Panc1 (cell line): ENCODE data around the gene SNTA1. TPM values are rescaled to one million over a fixed set of nuclear protein-coding genes. Genes with fewer than 3 reads are reported as not detected.

Experiments
- ATAC-seq: fragments of 200-7000 bp; cut with Tn5 transposase; 2 replicates; pipeline ENCODE4 v1.9.1; 2020; ENCODE audit warnings: mild to moderate bottlenecking, moderate library complexity
- BruUV-seq: library from RNA; stranded (reverse); fragments of 400-500 nt; replicated peaks from 2 replicates; lab custom pipeline; 2021; lab: Mats Ljungman, UMichigan
- CTCF ChIA-PET: fragments of 300-600 bp; sonication (Branson Sonifier 250); formaldehyde crosslinking; loops from one replicate; lab custom pipeline; 2022; ENCODE audit warnings: antibody characterized with exemption; lab: Charles Lee
- POLR2A ChIA-PET: fragments of 300-600 bp; sonication (Branson Sonifier 250); formaldehyde crosslinking; loops from one replicate; lab custom pipeline; 2022; ENCODE audit warnings: antibody characterized with exemption; lab: Charles Lee
- DNase-seq: peaks from one replicate; pipeline ENCODE4 v3.0.0-alpha.2; 2010; ENCODE audit warnings: low read depth, low spot score
- H3K27ac ChIP-seq: 2 replicates; pipeline ENCODE4 v1.5.1; 2011; ENCODE audit warnings: mild to moderate bottlenecking, low read length, inconsistent platforms
- H3K27me3 ChIP-seq: fragments of 200-500 bp; sonication (Bioruptor generic); 2 replicates; pipeline ENCODE4 v1.6.0; 2014; ENCODE audit warnings: low read length, inconsistent platforms; ENCODE audit not compliant: control insufficient read depth, insufficient read depth
- H3K36me3 ChIP-seq: fragments of 200-500 bp; sonication (Bioruptor generic); 2 replicates; pipeline ENCODE4 v1.5.1; 2014; ENCODE audit warnings: inconsistent platforms, mild to moderate bottlenecking, low read length, moderate library complexity; ENCODE audit not compliant: control insufficient read depth, insufficient read depth
- H3K4me1 ChIP-seq: 2 replicates; pipeline ENCODE4 v1.5.1; 2011; ENCODE audit warnings: inconsistent platforms, mild to moderate bottlenecking, low read length, moderate library complexity; ENCODE audit not compliant: control insufficient read depth, insufficient read depth
- H3K4me3 ChIP-seq, 2 experiments: 2 replicates each; pipeline ENCODE4 v1.5.1; 2011 to 2012; ENCODE audit warnings: low read depth in 2 of 2, low read length in 2 of 2, mild to moderate bottlenecking in 2 of 2, inconsistent platforms in 1 of 2, moderate library complexity in 1 of 2
- H3K9me3 ChIP-seq: fragments of 200-500 bp; sonication (Bioruptor generic); 2 replicates; pipeline ENCODE4 v1.5.1; 2014; ENCODE audit warnings: low read depth, mild to moderate bottlenecking, inconsistent platforms, low read length, moderate library complexity; ENCODE audit not compliant: control insufficient read depth, insufficient read depth
- POLR2AphosphoS5 ChIP-seq: IDR thresholded peaks from 2 replicates; pipeline ENCODE4 v1.6.1; 2012; ENCODE audit warnings: mild to moderate bottlenecking, low read depth, low read length, moderate library complexity
- SIN3A ChIP-seq: IDR thresholded peaks from 2 replicates; pipeline ENCODE4 v1.6.1; 2012; ENCODE audit warnings: low read depth, mild to moderate bottlenecking, low read length, moderate library complexity, borderline replicate concordance; ENCODE audit not compliant: insufficient read depth
- TCF7L2 ChIP-seq: IDR thresholded peaks from 2 replicates; pipeline ENCODE4 v1.6.1; 2011; ENCODE audit warnings: mild to moderate bottlenecking, low read depth, low read length, inconsistent platforms
- in situ Hi-C: cut with HindIII; loops from 2 replicates; pipeline ENCODE4 v1.10.0; 2016; ENCODE audit warnings: low sequenced_read_pairs, low pct_unique_long_range_greater_than_20kb
- intact Hi-C: fragments of 100-400 bp; cut with micrococcal nuclease; formaldehyde crosslinking; loops from one replicate; pipeline ENCODE4 v1.10.0; 2022; ENCODE audit not compliant: unreplicated experiment
- total RNA-seq: library from RNA; stranded (reverse); gene quantifications from one replicate; pipeline ENCODE4 v1.2.1, GENCODE V29; 2021; ENCODE audit not compliant: unreplicated experiment
- TF ChIP-seq, protein P1 (sequence below): fragments of 450-650 bp; IDR thresholded peaks from 2 replicates; pipeline ENCODE4 v1.5.1; 2017; ENCODE audit warnings: mild to moderate bottlenecking
- TF ChIP-seq, protein P2 (sequence below), 2 experiments: IDR thresholded peaks; 2 replicates each; pipeline ENCODE4 v1.6.1; 2011 to 2012; ENCODE audit warnings: low read depth in 2 of 2, control low read depth in 1 of 2, low read length in 1 of 2, mild to moderate bottlenecking in 1 of 2, moderate library complexity in 1 of 2; ENCODE audit not compliant: insufficient read depth in 1 of 2

The SNTA1 gene
- total RNA-seq, 1 experiment from 2014 or later: 12.0 TPM

DNA sequence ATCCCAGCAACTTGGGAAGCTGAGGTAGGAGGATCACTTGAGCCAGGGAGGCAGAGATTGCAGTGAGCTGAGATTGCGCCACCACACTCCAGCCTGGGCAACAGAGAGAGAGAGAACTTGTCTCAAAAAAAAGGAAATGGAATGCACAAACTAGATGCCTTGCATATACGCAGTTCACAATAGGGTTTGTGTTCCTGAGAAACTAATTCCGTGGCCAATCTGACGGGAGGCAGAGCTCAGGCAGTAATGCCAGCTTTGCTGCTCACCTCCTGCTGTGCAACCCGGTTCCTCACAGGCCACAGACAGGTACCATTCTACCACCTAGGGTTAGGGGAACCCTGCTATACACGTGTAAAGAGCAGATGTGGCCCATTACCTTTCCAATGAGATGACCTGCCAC lies 43.6 kb downstream of the SNTA1 start:
- BruUV-seq: no TSS peak
- in situ Hi-C loops (no loop called here), intact Hi-C loops (no loop called here)
- ATAC-seq: no peak
- TF ChIP-seq POLR2AphosphoS5 (no peak), TCF7L2 (no peak), SIN3A (no peak)
- TF ChIP-seq, protein P1, sequence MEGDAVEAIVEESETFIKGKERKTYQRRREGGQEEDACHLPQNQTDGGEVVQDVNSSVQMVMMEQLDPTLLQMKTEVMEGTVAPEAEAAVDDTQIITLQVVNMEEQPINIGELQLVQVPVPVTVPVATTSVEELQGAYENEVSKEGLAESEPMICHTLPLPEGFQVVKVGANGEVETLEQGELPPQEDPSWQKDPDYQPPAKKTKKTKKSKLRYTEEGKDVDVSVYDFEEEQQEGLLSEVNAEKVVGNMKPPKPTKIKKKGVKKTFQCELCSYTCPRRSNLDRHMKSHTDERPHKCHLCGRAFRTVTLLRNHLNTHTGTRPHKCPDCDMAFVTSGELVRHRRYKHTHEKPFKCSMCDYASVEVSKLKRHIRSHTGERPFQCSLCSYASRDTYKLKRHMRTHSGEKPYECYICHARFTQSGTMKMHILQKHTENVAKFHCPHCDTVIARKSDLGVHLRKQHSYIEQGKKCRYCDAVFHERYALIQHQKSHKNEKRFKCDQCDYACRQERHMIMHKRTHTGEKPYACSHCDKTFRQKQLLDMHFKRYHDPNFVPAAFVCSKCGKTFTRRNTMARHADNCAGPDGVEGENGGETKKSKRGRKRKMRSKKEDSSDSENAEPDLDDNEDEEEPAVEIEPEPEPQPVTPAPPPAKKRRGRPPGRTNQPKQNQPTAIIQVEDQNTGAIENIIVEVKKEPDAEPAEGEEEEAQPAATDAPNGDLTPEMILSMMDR: no peak
- TF ChIP-seq, protein P2, sequence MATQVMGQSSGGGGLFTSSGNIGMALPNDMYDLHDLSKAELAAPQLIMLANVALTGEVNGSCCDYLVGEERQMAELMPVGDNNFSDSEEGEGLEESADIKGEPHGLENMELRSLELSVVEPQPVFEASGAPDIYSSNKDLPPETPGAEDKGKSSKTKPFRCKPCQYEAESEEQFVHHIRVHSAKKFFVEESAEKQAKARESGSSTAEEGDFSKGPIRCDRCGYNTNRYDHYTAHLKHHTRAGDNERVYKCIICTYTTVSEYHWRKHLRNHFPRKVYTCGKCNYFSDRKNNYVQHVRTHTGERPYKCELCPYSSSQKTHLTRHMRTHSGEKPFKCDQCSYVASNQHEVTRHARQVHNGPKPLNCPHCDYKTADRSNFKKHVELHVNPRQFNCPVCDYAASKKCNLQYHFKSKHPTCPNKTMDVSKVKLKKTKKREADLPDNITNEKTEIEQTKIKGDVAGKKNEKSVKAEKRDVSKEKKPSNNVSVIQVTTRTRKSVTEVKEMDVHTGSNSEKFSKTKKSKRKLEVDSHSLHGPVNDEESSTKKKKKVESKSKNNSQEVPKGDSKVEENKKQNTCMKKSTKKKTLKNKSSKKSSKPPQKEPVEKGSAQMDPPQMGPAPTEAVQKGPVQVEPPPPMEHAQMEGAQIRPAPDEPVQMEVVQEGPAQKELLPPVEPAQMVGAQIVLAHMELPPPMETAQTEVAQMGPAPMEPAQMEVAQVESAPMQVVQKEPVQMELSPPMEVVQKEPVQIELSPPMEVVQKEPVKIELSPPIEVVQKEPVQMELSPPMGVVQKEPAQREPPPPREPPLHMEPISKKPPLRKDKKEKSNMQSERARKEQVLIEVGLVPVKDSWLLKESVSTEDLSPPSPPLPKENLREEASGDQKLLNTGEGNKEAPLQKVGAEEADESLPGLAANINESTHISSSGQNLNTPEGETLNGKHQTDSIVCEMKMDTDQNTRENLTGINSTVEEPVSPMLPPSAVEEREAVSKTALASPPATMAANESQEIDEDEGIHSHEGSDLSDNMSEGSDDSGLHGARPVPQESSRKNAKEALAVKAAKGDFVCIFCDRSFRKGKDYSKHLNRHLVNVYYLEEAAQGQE (IDR thresholded peaks at IDR 0.05; ENCODE audit: insufficient read depth in 1 of 2, low read depth in 2 of 2, low read length in 1 of 2): no peak
- CTCF ChIA-PET: interaction anchor here (0.6 kb wide), 1 partner anchor 534 kb away, joined by 3 read pairs; no protein-coding TSS in a partner anchor
- no peaks in the 10 kb centered on the region for H3K27me3 ChIP-seq
- H3K4me1 ChIP-seq: peaks cover 4% of the 10 kb centered on the region; the same call in 1 of the 2 replicates
- POLR2A ChIA-PET: no interaction called here
- no peak for DNase-seq
- no peaks in the 10 kb centered on the region for H3K36me3 ChIP-seq
- peak overlapping the region; percentile 89 to 99; a peak in 3 of 4 replicates for H3K4me3 ChIP-seq
- no peak overlapping the region for H3K27ac ChIP-seq
- no peaks in the 10 kb centered on the region for H3K9me3 ChIP-seq

DNA sequence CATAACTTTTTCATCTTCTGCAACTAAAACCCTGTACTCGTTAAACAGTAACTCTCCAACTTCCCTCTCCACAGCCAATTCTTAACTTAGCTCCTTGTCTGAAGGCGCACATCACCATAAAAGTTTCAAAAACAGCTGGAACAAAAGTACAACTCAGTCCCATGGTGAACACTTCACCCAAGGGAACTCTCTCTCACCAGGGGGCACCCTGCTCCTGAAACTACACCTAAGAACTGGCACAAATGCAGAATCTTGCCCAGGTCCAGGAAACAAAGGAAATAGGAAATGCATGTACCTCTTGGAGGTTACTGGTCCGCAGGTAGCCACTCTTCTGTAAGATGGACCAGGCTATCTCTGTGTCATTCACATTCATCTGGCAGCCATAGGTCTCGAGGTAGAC lies 48.8 kb downstream of the SNTA1 start:
- Histone ChIP-seq H3K4me3 (no peak overlapping the region), H3K4me1 (no peaks in the 10 kb centered on the region), H3K27ac (no peak overlapping the region), H3K9me3 (no peaks in the 10 kb centered on the region), H3K36me3 (no peaks in the 10 kb centered on the region), H3K27me3 (no peaks in the 10 kb centered on the region)
- TF ChIP-seq POLR2AphosphoS5: no peak
- TF ChIP-seq, protein P1: peak; percentile 56
- POLR2A ChIA-PET: interaction anchor here (0.6 kb wide), 1 partner anchor 125 kb away, joined by 3 read pairs; no protein-coding TSS in a partner anchor
- CTCF ChIA-PET: no interaction called here
- no TSS peak for BruUV-seq
- intact Hi-C loops: no loop called here
- no peak for DNase-seq
- no peak for ATAC-seq
- in situ Hi-C loops: no loop called here
